ENCODE results near the gene IL16.

Gene IL16

GRCh38 chr15:81285461-81285860 lies 88.8 kb downstream of the IL16 start:
- no peaks in the 10 kb centered on the region for H3K9me3 ChIP-seq
- no peak for TF ChIP-seq CTCF (IDR thresholded peaks at IDR 0.05)
- H3K36me3 ChIP-seq: no peaks in the 10 kb centered on the region
- H3K27ac ChIP-seq: peak overlapping the region; percentile 72
- peaks cover 34 to 47% of the 10 kb centered on the region in 2 experiments for H3K4me1 ChIP-seq (ENCODE audit: control insufficient read depth in 1 of 2, insufficient read depth in 1 of 2, low read depth in 1 of 2, low read length in 1 of 2)
- H3K4me3 ChIP-seq (ENCODE audit: low read depth in 1 of 2, low read length in 1 of 2): no peak overlapping the region
- no peaks in the 10 kb centered on the region for H3K27me3 ChIP-seq

- peak overlapping the region; percentile 72 for H3K27ac ChIP-seq
- H3K9me3 ChIP-seq: no peaks in the 10 kb centered on the region
- peaks cover 39 to 50% of the 10 kb centered on the region in 2 experiments for H3K4me1 ChIP-seq (ENCODE audit: control insufficient read depth in 1 of 2, insufficient read depth in 1 of 2, low read depth in 1 of 2, low read length in 1 of 2)
- no peak for TF ChIP-seq CTCF (IDR thresholded peaks at IDR 0.05)
- no peaks in the 10 kb centered on the region for H3K27me3 ChIP-seq
- no peaks in the 10 kb centered on the region for H3K36me3 ChIP-seq
- H3K4me3 ChIP-seq (ENCODE audit: low read depth in 1 of 2, low read length in 1 of 2): no peak overlapping the region
Observed at GRCh38 chr15:81286621-81287121, 90.0 kb downstream of the IL16 start.

- no peaks in the 10 kb centered on the region for H3K27me3 ChIP-seq
- peaks cover 53 to 64% of the 10 kb centered on the region in 2 experiments for H3K4me1 ChIP-seq (ENCODE audit: control insufficient read depth in 1 of 2, insufficient read depth in 1 of 2, low read depth in 1 of 2, low read length in 1 of 2)
- no peak overlapping the region for H3K27ac ChIP-seq
- no peak overlapping the region for H3K4me3 ChIP-seq (ENCODE audit: low read depth in 1 of 2, low read length in 1 of 2)
- TF ChIP-seq CTCF (IDR thresholded peaks at IDR 0.05): no peak
- no peaks in the 10 kb centered on the region for H3K36me3 ChIP-seq
- H3K9me3 ChIP-seq: no peaks in the 10 kb centered on the region
Observed at GRCh38 chr15:81288040-81288439, 91.4 kb downstream of the IL16 start.

DNA sequence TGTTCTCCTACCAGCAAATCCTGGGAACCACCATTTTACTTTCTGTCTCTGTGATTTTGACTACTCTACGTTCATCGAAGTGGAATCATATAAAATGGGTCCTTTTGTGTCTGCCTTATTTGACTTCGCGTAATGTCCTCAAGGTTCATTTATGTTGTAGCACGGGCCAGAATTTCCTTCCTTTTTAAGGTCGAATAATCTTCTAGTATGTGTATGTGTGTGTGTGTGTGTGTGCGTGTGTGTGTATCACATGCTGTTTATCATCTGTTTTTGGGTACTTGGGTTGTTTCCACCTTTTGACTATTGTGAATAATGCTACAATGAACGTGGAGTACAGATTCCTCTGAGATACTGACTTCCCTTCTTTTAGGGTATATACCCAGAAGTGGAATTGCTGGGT lies 91.9 kb downstream of the IL16 start:
- TF ChIP-seq CTCF (IDR thresholded peaks at IDR 0.05): no peak
- H3K27me3 ChIP-seq: no peaks in the 10 kb centered on the region
- no peaks in the 10 kb centered on the region for H3K36me3 ChIP-seq
- no peak overlapping the region for H3K27ac ChIP-seq
- no peaks in the 10 kb centered on the region for H3K9me3 ChIP-seq
- H3K4me3 ChIP-seq (ENCODE audit: low read depth in 1 of 2, low read length in 1 of 2): no peak overlapping the region
- peaks cover 59 to 70% of the 10 kb centered on the region in 2 experiments for H3K4me1 ChIP-seq (ENCODE audit: control insufficient read depth in 1 of 2, insufficient read depth in 1 of 2, low read depth in 1 of 2, low read length in 1 of 2)

DNA sequence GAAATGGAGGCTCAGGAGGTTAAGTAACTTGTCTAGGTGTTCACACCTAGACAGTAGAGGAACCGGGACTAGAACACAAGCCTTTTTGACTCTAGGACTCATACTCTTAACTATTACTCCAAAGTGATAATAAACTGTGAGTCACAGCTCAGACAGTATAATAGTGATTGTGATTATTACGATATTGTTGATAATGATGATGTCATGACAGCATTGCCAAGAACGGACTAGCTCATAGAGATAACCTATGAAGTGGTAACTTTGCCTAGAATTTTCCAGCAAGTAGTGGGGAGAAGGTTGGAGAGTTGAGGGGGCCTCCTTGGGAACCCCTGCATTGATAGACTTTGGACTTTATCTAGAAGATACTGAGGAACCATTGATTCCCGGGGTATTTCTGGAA lies 93.2 kb downstream of the IL16 start:
- no peaks in the 10 kb centered on the region for H3K27me3 ChIP-seq
- peaks cover 63 to 73% of the 10 kb centered on the region in 2 experiments for H3K4me1 ChIP-seq (ENCODE audit: control insufficient read depth in 1 of 2, insufficient read depth in 1 of 2, low read depth in 1 of 2, low read length in 1 of 2)
- TF ChIP-seq CTCF (IDR thresholded peaks at IDR 0.05): no peak
- no peaks in the 10 kb centered on the region for H3K9me3 ChIP-seq
- H3K4me3 ChIP-seq (ENCODE audit: low read depth in 1 of 2, low read length in 1 of 2): no peak overlapping the region
- H3K27ac ChIP-seq: no peak overlapping the region
- H3K36me3 ChIP-seq: no peaks in the 10 kb centered on the region

Measured in neutrophil (primary cell).